Measurements from ENCODE around the gene CD14.
"Not testable (repeated sequence)": the region's sequence is repeated elsewhere in the genome, so short reads cannot be mapped to it uniquely, and the experiment has no call there.

CD14 gene

GRCh38 chr5:140635291-140636257 lies 2.6 kb upstream of the CD14 start:
- DNase-seq (ENCODE audit: low spot score) = no peak

GRCh38 chr5:140634103-140634502 lies 1.1 kb upstream of the CD14 start:
- no peak for DNase-seq (ENCODE audit: low spot score)

- DNase-seq (ENCODE audit: low spot score) = no peak
Measured at GRCh38 chr5:140633501-140633900, 526 bp upstream of the CD14 start.

GRCh38 chr5:140632366-140633020 lies 482 bp downstream of the CD14 start:
- DNase-seq (ENCODE audit: low spot score) = peak; percentile 35

- no peak for DNase-seq (ENCODE audit: low spot score)
Measured at GRCh38 chr5:140631831-140632365, 1.1 kb downstream of the CD14 start.

- no peak for DNase-seq (ENCODE audit: low spot score)
Measured at GRCh38 chr5:140631036-140631417, 1.9 kb downstream of the CD14 start.

- DNase-seq (ENCODE audit: low spot score) = no peak
Measured at GRCh38 chr5:140630292-140631035, 2.5 kb downstream of the CD14 start.

GRCh38 chr5:140628711-140629110 lies 4.3 kb downstream of the CD14 start:
- DNase-seq (ENCODE audit: low spot score) = no peak

- no peak for DNase-seq (ENCODE audit: low spot score)
Measured at GRCh38 chr5:140627972-140628371, 5.0 kb downstream of the CD14 start.

GRCh38 chr5:140624886-140625285 lies 8.1 kb downstream of the CD14 start:
- not testable (repeated sequence) for DNase-seq (ENCODE audit: low spot score)

- not testable (repeated sequence) for DNase-seq (ENCODE audit: low spot score)
Measured at GRCh38 chr5:140623061-140623460, 9.9 kb downstream of the CD14 start.

GRCh38 chr5:140622301-140622700 lies 10.7 kb downstream of the CD14 start:
- DNase-seq (ENCODE audit: low spot score) = no peak

GRCh38 chr5:140611020-140611521 lies 21.9 kb downstream of the CD14 start:
- DNase-seq (ENCODE audit: low spot score) = no peak

GRCh38 chr5:140609126-140609525 lies 23.8 kb downstream of the CD14 start:
- no peak for DNase-seq (ENCODE audit: low spot score)

GRCh38 chr5:140608722-140609121 lies 24.3 kb downstream of the CD14 start:
- DNase-seq (ENCODE audit: low spot score) = no peak

GRCh38 chr5:140607031-140607430 lies 25.9 kb downstream of the CD14 start:
- no peak for DNase-seq (ENCODE audit: low spot score)

GRCh38 chr5:140605879-140606278 lies 27.1 kb downstream of the CD14 start:
- DNase-seq (ENCODE audit: low spot score) = no peak

- no peak for DNase-seq (ENCODE audit: low spot score)
Measured at GRCh38 chr5:140603734-140604133, 29.2 kb downstream of the CD14 start.

- not testable (repeated sequence) for DNase-seq (ENCODE audit: low spot score)
Measured at GRCh38 chr5:140603446-140603698, 29.6 kb downstream of the CD14 start.

- no peak for DNase-seq (ENCODE audit: low spot score)
Measured at GRCh38 chr5:140602147-140602546, 30.8 kb downstream of the CD14 start.

GRCh38 chr5:140600096-140600495 lies 32.9 kb downstream of the CD14 start:
- DNase-seq (ENCODE audit: low spot score) = no peak

GRCh38 chr5:140598836-140599235 lies 34.1 kb downstream of the CD14 start:
- no peak for DNase-seq (ENCODE audit: low spot score)

Data from hepatic stellate cell (primary cell).